HCT116 (cell line): ENCODE measurements around the gene SLC25A36. TPM values are rescaled to one million over a fixed set of nuclear protein-coding genes. Genes with fewer than 3 reads are reported as not detected.

Experiments used
- ATF3 ChIP-seq: IDR thresholded peaks from 2 replicates; pipeline ENCODE4 v1.6.1; 2012
- CEBPB ChIP-seq: IDR thresholded peaks from 2 replicates; pipeline ENCODE4 v1.6.1; 2012; ENCODE audit warnings: low read depth
- EZH2 ChIP-seq: fragments of 200-600 bp; sonication (generic); IDR thresholded peaks from 2 replicates; pipeline ENCODE4 v1.6.1; 2017; ENCODE audit warnings: antibody characterized with exemption, mixed run types
- EZH2phosphoT487 ChIP-seq: fragments of 200-600 bp; IDR thresholded peaks from 2 replicates; pipeline ENCODE4 v1.6.1; 2018; ENCODE audit warnings: antibody characterized with exemption, borderline replicate concordance
- JUND ChIP-seq: IDR thresholded peaks from 2 replicates; pipeline ENCODE4 v1.6.1; 2012
- POLR2A ChIP-seq: IDR thresholded peaks from 2 replicates; pipeline ENCODE4 v1.7.0; 2011; ENCODE audit warnings: borderline replicate concordance; ENCODE audit not compliant: insufficient read depth, insufficient read length; ENCODE audit errors: extremely low read depth
- RAD21 ChIP-seq: IDR thresholded peaks from 2 replicates; pipeline ENCODE4 v1.6.1; 2012; ENCODE audit warnings: low read depth, mild to moderate bottlenecking
- SIN3A ChIP-seq: IDR thresholded peaks from 2 replicates; pipeline ENCODE4 v1.6.1; 2012; ENCODE audit warnings: low read depth
- SRF ChIP-seq: IDR thresholded peaks from 2 replicates; pipeline ENCODE4 v1.6.1; 2012; ENCODE audit warnings: low read depth
- TCF7L2 ChIP-seq: IDR thresholded peaks from 2 replicates; pipeline ENCODE4 v1.7.0; 2011; ENCODE audit warnings: borderline replicate concordance, inconsistent platforms; ENCODE audit not compliant: insufficient read depth, insufficient read length; ENCODE audit errors: extremely low read depth
- ZFX ChIP-seq: fragments of 450-650 bp; IDR thresholded peaks from 2 replicates; pipeline ENCODE4 v1.6.1; 2017
- total RNA-seq: library from RNA; stranded (reverse); gene quantifications from one replicate; pipeline ENCODE4 v1.2.1, GENCODE V29; 2021; ENCODE audit not compliant: unreplicated experiment
- TF ChIP-seq, protein P1 (sequence below): IDR thresholded peaks from 2 replicates; pipeline ENCODE4 v1.6.1; 2011; ENCODE audit warnings: mild to moderate bottlenecking, low read length, moderate library complexity; ENCODE audit not compliant: insufficient replicate concordance; ENCODE audit errors: extremely low read depth
- TF ChIP-seq, protein P2 (sequence below): IDR thresholded peaks from 2 replicates; pipeline ENCODE4 v1.6.1; 2012

The SLC25A36 gene
- total RNA-seq, 1 experiment from 2014 or later, result 81.2 TPM

GRCh38 chr3:140924097-140924873 is 17.4 kb upstream of the SLC25A36 start (continued):
- TF ChIP-seq ATF3, result no peak
- no peak for TF ChIP-seq TCF7L2
- TF ChIP-seq, protein P1, sequence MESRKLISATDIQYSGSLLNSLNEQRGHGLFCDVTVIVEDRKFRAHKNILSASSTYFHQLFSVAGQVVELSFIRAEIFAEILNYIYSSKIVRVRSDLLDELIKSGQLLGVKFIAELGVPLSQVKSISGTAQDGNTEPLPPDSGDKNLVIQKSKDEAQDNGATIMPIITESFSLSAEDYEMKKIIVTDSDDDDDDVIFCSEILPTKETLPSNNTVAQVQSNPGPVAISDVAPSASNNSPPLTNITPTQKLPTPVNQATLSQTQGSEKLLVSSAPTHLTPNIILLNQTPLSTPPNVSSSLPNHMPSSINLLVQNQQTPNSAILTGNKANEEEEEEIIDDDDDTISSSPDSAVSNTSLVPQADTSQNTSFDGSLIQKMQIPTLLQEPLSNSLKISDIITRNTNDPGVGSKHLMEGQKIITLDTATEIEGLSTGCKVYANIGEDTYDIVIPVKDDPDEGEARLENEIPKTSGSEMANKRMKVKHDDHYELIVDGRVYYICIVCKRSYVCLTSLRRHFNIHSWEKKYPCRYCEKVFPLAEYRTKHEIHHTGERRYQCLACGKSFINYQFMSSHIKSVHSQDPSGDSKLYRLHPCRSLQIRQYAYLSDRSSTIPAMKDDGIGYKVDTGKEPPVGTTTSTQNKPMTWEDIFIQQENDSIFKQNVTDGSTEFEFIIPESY, result no peak
- no peak for TF ChIP-seq RAD21
- no peak for TF ChIP-seq SIN3A
- TF ChIP-seq, protein P2, sequence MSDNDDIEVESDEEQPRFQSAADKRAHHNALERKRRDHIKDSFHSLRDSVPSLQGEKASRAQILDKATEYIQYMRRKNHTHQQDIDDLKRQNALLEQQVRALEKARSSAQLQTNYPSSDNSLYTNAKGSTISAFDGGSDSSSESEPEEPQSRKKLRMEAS, result no peak
- TF ChIP-seq EZH2phosphoT487, result no peak
- TF ChIP-seq POLR2A, result no peak
- no peak for TF ChIP-seq ZFX
- TF ChIP-seq CEBPB, result no peak
- no peak for TF ChIP-seq SRF
- no peak for TF ChIP-seq JUND
- no peak for TF ChIP-seq EZH2
